HEK293 (cell line): Measurements from ENCODE around the gene ZC3H18.
A peak's percentile ranks its signal among the peaks of the same experiment; 100 is the strongest.

ENCODE experiments used
- MZF1 ChIP-seq: fragments of 450-650 bp; formaldehyde crosslinking; IDR thresholded peaks from 2 replicates; pipeline ENCODE4 v1.5.1; 2017; ENCODE audit warnings: missing biosample characterization, missing genetic modification characterization, borderline replicate concordance
- PRDM1 ChIP-seq: fragments of 450-650 bp; formaldehyde crosslinking; IDR thresholded peaks from 2 replicates; pipeline ENCODE4; 2016; ENCODE audit warnings: missing biosample characterization, missing genetic modification characterization
- REST ChIP-seq: fragments of 450-650 bp; formaldehyde crosslinking; IDR thresholded peaks from 2 replicates; pipeline ENCODE4 v1.5.1; 2016; ENCODE audit warnings: missing biosample characterization, missing genetic modification characterization
- SETDB1 ChIP-seq: IDR thresholded peaks from one replicate; pipeline ENCODE4 v1.6.1; 2017; ENCODE audit warnings: mild to moderate bottlenecking, low read length, moderate library complexity, mixed read lengths; ENCODE audit not compliant: insufficient read length
- SP2 ChIP-seq: fragments of 450-650 bp; formaldehyde crosslinking; IDR thresholded peaks from 2 replicates; pipeline ENCODE4 v1.5.1; 2016; ENCODE audit warnings: missing biosample characterization, missing genetic modification characterization
- TCF7L2 ChIP-seq: IDR thresholded peaks from 2 replicates; pipeline ENCODE4 v1.6.1; 2011; ENCODE audit warnings: low read depth, mild to moderate bottlenecking, inconsistent platforms, low read length, moderate library complexity, borderline replicate concordance
- YY1 ChIP-seq: fragments of 450-650 bp; formaldehyde crosslinking; IDR thresholded peaks from 2 replicates; pipeline ENCODE4 v1.5.1; 2018; ENCODE audit warnings: missing biosample characterization, missing genetic modification characterization
- ZNF274 ChIP-seq, 2 experiments: fragments of 200-500 bp in 1 of 2; fragments of 450-650 bp in 1 of 2; sonication (Bioruptor generic) in 1 of 2; formaldehyde crosslinking in 1 of 2; IDR thresholded peaks; 2 replicates each; pipeline versions ENCODE4 v1.5.1 to v1.6.1; 2014 to 2016; ENCODE audit warnings: borderline replicate concordance in 1 of 2, inconsistent platforms in 1 of 2, low read length in 1 of 2, missing biosample characterization in 1 of 2, missing genetic modification characterization in 1 of 2
- ZNF544 ChIP-seq: fragments of 450-650 bp; formaldehyde crosslinking; IDR thresholded peaks from 2 replicates; pipeline ENCODE4 v1.5.0; 2017; ENCODE audit warnings: missing biosample characterization, missing genetic modification characterization
- ZNF791 ChIP-seq: fragments of 450-650 bp; formaldehyde crosslinking; IDR thresholded peaks from 2 replicates; pipeline ENCODE4 v1.5.1; 2016; ENCODE audit warnings: missing biosample characterization, missing genetic modification characterization
- ZSCAN5A ChIP-seq: fragments of 450-650 bp; formaldehyde crosslinking; IDR thresholded peaks from 2 replicates; pipeline ENCODE4 v1.5.1; 2016; ENCODE audit warnings: missing biosample characterization, missing genetic modification characterization
- TF ChIP-seq, protein P1 (sequence below): fragments of 450-650 bp; formaldehyde crosslinking; IDR thresholded peaks from 2 replicates; pipeline ENCODE4 v1.5.1; 2016; ENCODE audit warnings: missing biosample characterization, missing genetic modification characterization

DNA sequence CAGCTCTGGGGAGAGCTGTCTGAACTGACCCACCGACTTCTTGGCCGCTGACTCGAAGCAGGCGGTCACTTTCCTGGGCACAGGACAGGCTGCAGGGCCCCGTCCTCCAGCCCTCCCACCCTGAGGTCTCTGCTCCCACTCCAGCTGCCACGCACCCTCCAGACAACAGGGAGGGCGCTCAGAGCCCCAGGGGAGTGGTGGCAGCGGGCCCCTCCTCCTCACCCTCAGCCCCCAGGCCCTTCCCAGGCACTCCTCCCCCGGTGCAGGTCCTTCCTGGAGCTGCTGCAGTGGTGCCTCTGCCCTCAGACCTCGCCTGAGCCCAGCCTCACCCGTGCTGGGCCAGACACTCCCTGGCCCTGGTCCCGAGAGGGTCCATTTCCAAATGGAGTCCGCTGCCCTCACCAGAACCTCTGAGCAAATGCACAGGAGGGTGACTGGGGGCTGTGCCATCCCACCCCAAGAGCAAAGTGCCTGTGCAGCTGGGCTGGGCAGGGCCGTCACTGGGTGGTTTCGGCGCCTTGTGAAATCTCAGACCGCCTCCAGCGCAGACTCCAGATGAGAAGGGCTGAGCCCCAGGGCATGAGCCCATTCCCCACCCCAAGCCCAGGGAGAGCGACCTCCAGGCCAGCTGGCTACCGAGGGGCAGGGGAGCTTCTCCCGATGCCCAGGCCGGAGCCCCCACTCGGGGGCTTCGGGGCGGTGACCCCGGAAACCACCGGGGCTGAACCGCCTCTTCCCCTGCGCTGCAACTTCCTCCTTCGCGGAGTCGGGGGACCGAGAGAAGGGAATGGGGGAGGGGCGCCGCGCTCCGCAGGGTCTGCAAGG lies 79.9 kb downstream of the ZC3H18 start:
- TF ChIP-seq, protein P1, sequence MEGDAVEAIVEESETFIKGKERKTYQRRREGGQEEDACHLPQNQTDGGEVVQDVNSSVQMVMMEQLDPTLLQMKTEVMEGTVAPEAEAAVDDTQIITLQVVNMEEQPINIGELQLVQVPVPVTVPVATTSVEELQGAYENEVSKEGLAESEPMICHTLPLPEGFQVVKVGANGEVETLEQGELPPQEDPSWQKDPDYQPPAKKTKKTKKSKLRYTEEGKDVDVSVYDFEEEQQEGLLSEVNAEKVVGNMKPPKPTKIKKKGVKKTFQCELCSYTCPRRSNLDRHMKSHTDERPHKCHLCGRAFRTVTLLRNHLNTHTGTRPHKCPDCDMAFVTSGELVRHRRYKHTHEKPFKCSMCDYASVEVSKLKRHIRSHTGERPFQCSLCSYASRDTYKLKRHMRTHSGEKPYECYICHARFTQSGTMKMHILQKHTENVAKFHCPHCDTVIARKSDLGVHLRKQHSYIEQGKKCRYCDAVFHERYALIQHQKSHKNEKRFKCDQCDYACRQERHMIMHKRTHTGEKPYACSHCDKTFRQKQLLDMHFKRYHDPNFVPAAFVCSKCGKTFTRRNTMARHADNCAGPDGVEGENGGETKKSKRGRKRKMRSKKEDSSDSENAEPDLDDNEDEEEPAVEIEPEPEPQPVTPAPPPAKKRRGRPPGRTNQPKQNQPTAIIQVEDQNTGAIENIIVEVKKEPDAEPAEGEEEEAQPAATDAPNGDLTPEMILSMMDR: no peak
- TF ChIP-seq TCF7L2: no peak
- no peak for TF ChIP-seq ZNF791 (tag by site-specific recombination)
- no peak for TF ChIP-seq ZNF274 (IDR thresholded peaks at IDR 0.05; ENCODE audit: low read length)
- TF ChIP-seq ZNF274 (tag by site-specific recombination; IDR thresholded peaks at IDR 0.05; ENCODE audit: borderline replicate concordance): no peak
- no peak for TF ChIP-seq ZNF544 (tag by site-specific recombination)
- no peak for TF ChIP-seq PRDM1 (tag by site-specific recombination)
- TF ChIP-seq YY1 (tag by site-specific recombination): no peak
- TF ChIP-seq ZSCAN5A (tag by site-specific recombination): no peak
- TF ChIP-seq SP2 (tag by site-specific recombination): peak; percentile 42
- TF ChIP-seq MZF1 (tag by site-specific recombination): no peak
- TF ChIP-seq SETDB1: no peak
- no peak for TF ChIP-seq REST
